GM21447 (cell line): ENCODE data around the gene CFAP251.
"Not testable (repeated sequence)": the region's sequence is repeated elsewhere in the genome, so short reads cannot be mapped to it uniquely, and the experiment has no call there.

Experiments used
- ATAC-seq: cut with Tn5 transposase; IDR thresholded peaks from one replicate; pipeline ENCODE4 v1.9.1; 2021; ENCODE audit not compliant: unreplicated experiment

The CFAP251 gene

DNA sequence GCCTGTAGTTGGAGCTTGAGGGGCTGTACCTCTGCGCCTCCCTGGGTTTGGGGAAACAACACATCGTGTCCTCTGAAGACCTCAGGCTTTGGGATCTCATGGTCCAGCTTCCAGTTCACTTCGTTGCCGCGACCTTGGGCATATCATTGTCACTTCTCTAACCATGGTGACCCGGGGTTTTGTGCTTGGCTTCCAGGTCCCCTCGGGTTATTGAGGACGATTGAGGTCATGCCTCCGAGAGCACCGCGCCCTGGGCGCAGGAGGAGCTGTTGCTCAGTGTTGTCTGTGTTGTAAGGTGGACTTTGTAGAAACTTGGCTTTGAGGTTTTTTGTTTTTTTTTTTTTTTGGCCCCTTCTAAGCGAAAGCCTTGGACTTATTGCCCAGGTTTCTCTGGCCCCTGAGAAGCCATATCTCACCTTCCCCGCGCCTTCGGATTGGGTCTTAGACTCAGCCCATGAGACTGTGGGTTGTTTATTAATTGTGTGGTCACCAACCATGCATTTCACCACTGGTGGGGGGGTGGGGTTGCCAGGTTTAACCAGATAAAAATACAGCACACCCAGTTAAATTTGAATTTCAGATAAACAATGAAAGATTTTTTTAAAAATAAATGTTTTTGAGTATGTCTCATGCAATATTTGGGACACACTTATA lies 105.9 kb downstream of the CFAP251 start:
- ATAC-seq = no peak

DNA sequence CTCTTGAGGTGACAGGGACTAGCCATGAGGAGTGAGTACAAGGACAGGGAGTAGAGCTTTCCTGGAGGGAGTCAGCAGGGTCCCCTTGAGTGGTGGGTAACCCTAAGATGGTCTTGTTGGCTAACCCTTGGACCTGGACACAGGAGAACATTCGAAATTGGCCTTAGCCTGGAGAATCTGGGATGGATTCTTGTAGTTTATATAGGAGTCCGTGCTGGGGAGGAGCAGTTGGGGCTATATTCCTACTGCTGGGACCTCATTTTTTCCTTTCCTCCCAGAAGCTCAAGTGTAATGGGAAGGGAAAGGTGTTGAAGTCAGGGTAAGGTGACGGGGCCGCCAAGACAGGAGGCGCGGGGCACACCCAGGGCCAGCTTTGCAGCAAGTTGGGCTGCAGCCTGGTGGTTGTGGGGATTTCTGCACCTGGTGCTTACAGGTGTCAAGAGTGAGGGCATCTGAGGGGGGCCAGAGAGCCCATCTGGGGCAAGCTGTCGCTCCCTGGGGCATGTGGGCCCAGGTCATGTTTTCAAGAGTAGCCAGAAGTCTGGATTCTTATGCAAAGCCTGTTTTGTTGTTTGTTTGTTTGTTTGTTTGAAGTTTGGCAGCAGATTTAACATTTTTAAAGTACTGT lies 108.4 kb downstream of the CFAP251 start:
- no peak for ATAC-seq

DNA sequence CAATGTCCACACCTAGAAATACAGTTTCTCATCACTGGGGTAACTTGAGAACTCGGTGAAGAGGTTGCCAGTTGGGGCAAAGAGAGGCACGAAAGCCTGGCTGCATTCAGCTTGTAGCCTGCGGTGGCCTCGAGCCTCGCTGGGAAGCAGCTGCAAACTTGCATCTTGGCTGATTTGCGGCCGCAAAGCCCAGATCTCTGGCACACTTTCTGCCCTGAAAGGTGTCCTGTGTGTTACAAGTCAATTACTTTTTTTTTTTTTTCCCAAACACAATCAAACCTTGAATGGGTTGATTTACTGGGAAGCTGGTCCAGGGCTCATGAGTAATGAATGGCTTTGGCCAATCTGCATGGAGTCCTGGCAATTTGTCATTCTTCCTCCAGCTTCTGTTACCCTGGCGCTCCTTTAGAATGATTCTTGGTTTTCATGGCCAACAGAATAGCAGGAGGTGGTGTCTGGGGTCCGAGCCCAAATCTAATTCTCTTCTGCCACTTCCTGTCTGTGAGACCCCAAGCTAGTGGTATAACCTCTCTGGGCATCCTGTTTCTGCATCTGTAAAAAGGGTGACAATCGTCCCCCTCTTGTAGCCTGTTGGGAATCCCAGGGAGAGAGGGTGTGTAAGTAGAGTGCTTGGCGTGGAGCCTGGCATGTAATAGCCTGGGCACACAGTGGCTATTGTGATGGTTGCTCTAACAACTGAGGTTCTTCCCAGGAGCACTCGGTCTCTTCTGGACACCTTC lies 109.9 kb downstream of the CFAP251 start:
- no peak for ATAC-seq

DNA sequence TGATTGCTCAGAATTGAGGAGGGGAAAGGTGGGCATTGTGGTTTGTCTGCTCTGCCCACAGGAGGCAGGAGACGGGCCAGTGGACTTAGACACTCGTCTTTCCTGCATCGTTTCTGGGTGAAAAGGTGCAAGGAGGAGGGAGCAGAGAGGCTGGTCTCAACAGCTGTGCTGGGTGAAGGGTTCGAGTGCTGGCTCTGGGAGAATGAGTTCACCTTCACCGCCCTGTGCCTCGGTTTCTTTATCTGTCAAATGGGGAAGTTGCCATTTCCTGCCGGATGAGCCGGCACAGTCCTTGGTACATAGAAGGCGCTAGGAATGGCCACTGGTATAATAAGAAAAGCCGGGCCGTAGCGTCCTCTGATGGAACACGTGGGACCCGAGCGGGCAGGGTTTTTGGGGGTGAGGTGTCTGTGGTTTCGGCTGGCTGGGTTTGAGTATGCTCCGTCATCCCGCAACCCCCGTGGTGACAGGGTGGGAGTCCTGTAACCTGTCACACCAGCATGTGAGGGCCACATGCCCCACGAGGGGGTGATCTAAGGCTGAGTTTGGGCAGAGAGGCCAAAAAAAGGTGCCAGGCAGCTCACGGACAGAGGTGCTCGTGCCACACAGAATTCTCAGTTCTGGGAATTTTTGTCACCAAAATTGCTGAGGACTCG lies 110.6 kb downstream of the CFAP251 start:
- no peak for ATAC-seq

DNA sequence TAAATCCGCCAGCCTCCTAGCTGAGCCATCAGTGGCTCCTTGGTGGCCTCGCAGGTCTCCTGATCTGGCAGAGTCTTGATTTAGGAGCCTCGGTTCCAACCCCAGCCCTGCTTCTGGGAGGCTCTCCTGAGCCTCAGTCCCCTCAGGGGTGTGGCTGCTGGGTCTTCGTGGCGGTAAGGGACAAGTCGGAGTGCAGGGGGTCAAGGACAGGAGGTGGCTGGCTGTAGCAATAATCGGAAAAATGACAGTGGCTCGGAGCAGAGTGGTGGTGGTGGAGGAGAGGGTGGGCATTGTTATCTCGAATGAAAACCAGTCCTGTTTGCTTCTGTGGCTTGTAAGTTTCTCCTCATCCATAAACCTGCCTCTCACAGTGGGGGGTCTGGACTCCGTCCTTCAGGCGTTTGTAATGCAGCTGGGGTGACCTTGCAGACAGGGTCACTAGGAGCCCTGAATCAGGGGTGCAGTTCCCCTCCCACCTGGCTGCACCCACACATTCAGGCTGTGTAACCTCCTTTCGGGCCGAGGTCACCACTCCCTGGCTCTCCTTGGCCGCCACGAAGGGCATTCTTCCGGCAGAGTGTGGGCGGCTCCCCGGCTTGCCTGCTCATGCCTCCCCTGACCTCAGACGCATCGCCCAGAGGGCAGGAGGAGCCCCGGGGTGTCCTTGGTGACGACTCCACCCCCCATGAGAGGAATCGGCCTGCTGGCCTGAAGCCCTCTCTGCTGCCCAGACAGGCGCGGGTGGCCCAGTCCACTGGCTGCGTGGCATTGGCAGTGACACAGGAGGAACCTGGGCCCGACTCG lies 111.4 kb downstream of the CFAP251 start:
- no peak for ATAC-seq

DNA sequence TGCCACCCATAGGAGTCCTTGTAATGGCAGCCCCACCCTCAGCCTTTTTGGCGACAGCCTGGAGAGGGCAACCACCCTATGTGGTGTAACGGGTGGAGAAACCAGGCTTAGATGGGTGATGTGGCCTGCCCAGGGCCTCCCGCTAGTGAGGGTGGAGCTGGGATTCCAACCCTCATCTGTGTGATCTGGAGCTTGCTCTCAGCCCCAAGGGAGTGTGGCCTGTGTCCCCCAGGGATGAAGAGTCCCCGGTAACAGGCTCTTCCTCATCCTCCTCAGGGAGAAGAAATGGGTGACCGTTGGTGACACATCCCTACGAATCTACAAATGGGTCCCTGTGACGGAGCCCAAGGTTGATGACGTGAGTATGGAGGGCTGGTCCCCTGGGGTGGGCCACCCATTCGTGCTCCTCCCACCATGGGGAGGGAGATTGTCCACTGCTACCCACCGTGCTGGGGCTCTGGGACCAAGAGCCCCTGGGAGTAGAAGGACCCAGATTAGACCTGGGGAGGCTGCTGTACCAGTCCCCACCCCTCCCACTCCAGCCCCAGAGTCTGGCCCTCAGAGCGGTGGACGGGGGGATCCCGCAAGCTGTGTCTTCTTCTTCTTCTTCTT lies 112.1 kb downstream of the CFAP251 start:
- no peak for ATAC-seq

DNA sequence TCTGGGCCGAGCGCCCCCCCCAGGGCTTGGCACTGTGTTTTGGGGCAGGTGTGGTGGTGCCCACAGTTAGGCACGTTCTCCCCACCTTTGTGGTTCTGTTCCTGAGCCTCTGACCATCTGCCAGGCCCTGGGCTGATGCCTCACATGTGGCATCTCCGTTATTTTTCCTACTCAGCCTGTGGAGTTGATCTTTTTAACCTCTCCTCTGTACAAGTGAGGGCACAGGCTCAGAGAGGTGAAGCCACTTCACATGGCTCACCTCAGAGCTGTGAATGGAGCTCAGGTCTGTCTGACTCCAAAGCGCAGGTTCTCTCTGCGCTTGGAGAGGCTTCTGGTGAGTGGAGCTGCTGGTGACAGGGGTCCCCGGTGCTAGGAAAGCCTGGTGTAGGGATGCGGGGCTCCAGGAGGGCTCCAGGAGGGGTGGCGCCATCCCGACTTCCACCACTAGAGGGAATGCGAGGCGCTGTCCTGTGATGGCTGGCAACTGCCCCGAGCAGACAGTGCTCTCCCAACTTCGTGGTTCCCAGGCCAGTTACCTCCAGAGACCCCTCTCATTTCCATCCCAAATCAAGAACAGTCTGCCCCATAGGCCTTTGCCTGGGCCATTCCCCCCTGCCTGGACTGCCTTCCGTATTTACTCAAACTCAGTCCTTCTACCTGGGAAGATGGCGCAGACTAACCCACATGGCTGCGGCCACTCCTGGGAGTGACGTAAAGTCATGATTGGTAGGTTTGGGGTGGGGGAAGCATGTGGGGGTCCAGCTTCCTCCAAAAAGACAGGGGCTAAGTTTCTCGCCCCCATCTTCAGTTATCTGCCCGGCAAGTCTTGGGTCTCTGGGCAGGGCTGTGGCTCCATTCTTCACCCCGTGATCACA lies 113.2 kb downstream of the CFAP251 start:
- no peak for ATAC-seq

DNA sequence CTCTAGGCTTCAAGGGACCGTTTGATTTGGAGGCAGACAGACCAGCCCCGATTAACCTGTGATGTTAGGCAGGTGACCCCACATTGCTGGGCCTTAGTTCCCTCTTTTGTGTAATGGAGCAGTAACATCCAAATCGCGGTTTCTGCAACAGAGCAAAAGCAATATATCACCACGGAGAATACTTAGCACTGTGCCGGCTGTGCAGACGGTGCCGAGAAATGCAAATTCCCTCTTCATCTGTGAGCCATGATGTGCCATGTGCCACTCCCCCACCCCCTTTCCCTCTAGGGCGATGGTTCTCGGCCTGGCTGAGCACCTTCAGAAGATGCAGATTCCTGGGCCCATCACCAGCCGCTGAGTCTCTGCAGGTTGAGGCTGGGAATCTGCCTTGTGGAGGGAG lies 114.2 kb downstream of the CFAP251 start:
- no peak for ATAC-seq

DNA sequence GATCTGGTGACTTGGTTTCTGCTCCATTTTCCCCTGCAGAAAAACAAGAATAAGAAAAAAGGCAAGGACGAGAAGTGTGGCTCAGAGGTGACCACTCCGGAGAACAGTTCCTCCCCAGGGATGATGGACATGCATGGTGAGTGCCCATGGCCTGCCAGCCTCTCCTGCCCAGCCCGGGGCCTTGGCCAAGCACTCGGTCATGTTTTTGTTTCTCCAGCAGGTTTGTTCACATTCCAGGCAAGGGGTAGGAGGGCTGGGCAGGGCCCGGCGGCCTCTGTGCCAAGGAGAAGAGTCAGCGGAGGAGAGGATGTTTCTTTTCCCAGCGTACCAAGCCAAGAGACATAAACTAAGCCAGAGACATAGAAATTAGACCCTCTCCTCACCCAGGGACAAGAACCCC lies 116.9 kb downstream of the CFAP251 start:
- no peak for ATAC-seq

DNA sequence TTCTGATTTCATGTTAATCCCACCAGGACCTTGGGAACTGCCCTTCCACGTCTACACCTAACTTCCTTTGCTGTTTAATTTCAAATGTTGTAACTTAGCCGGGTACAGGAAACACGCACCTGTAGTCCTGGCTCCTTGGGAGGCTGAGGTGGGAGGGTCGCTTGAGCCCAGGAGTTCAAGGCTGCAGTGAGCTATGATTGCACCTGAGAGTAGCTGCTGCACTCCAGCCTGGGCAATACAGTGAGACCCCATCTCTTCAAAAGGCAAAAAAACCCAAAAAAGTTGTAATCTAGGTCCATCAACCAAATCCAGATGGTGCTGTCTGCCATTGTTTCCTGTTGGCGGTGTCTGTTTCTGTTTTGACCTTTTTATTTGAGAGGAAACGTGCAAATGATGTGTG lies 117.8 kb downstream of the CFAP251 start:
- ATAC-seq = no peak

DNA sequence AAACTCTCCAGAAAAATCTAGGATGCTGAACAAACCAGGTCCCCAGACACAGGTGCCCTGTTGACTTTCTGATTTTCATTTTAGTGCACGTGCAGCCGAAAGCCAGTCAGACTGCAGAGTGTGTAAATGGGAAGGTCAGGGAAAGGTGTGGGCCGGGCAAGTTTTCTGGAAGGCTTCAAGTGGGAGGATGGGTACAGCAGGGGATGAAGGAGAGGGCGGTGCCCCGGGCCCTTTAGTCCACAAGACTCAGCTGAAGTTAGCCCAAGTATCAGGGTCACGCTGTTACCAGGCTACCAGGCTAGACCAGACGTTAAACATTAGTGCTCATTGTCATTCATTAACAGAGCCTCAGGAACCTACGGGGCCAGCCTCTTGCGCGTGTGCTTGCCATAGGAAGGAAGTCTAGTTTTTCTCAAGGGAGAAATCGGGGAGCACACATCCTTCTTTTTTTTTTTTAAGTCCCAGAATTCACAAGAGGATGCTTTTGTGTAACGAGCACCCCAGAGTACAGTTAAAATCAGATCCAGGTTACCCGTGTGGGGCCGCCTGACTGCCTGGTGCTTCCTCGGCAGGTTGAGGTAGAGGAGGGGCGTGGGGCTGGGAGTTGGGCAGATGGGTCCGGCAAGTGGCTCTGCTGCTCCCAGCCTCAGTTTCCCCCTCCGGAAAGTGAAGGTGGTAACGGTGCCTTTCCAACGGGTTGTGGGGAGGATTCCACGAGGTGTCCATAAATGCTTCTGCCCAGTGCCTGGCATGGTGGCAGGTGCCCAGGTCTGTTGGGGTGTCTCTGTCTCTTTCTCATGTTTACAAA lies 122.4 kb downstream of the CFAP251 start:
- no peak for ATAC-seq

DNA sequence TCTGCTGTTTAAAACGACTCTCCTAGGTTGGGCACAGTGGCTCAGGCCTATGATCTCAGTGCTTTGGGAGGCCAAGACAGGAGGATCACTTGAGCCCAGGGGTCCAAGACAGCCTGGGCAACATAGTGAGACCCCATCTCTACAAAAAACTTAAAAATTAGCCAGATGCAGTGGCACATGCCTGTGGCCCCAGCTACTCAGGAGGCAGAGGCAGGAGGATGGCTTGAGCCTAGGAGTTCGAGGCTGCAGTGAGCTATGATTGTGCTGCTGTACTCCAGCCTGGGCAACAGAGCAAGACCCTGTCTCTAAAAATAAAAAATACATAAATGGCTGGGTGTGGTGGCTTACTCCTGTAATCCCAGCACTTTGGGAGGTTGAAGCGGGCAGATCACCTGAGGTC lies 123.1 kb downstream of the CFAP251 start:
- ATAC-seq = not testable (repeated sequence)

DNA sequence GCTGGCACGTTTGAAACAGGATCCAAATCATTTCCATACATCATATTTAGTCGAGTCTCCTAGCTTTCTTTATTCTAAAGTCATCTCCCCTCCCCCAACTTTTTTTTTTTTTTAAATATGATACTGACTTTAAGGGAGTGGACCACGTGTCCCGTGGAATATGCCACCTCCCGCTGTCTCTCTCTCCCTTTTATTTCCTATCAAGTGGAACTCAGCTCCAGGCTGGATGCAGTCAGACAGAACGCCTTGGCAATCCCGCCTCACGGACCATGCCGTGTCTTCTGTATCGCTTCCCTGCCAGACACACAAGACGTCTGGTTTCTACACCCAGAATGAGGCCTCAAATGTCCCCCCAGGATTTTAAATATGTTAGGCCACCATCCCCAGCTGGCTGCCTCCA lies 124.5 kb downstream of the CFAP251 start:
- ATAC-seq = no peak

DNA sequence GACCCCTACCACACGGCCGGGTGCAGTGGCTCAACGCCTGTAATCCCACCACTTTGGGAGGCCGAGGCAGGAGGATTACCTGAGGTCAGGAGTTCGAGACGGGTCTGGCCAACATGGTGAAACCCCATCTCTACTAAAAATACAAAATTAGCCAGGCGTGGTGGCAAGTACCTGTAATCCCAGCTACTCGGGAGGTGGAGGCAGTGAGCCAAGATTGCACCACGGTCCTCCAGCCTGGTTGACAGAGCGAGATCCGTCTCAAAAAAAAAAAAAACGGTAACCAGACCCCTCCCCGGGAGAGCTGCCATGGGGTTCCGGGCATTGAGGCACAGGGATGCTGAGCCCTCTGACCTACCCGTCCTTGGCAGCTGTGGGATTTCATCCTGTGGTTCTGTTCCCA lies 125.1 kb downstream of the CFAP251 start:
- ATAC-seq = no peak

DNA sequence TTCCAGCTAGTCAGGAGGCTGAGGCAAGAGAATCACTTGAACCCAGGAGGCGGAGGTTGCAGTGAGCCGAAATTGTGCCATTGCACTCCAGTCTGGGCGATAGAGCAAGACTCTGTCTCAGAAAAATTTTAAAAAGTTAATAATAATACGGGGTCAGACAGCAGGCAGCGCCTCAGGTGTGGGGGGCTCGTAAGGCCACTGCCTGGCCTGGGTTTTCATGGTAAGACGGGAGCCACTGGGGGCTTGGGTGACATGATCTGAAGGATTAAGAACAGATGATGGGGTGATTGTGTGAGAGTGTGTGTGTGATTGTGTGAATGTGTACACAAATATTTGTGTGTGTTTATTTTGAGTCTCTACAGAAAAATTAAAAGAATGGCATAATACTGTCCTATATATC lies 126.9 kb downstream of the CFAP251 start:
- ATAC-seq = no peak

DNA sequence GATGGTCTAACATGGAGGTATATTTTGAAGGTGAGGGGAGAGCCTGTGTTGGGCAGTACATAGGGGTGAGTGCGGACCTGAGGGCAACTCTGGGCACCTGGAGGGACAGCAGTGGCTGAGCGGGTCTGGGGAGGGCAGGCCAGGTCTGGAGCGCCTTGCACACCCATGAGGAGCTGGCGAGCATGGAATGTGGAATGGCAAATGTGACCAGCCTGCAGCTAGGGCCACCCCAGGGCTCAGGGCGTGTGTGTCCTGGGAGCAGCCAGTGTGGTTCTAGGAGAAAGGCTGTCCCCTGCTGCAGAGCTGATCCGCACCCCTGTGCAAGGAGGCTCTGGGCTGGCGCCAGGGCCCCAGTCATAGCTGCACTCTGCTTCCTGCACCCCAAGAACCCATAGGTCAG lies 127.8 kb downstream of the CFAP251 start:
- no peak for ATAC-seq

DNA sequence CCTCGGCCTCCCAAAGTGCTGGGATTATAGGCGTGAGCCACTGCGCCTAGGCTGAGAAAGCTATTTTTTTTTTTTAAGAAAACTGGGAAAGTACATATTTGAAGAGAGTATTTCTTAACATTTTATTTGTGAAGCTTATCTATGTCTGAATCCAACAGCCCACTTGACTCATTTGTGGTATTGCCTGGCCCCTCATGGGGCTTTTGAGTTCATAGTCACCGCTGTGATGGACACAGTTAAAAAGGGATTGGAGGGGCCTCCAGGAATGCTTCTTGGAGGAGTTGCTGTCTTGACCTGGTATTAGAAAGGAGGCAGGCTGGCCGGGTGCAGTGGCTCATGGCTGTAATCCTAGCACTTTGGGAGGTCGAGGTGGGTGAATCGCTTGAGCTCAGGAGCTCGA lies 129.8 kb downstream of the CFAP251 start:
- no peak for ATAC-seq

DNA sequence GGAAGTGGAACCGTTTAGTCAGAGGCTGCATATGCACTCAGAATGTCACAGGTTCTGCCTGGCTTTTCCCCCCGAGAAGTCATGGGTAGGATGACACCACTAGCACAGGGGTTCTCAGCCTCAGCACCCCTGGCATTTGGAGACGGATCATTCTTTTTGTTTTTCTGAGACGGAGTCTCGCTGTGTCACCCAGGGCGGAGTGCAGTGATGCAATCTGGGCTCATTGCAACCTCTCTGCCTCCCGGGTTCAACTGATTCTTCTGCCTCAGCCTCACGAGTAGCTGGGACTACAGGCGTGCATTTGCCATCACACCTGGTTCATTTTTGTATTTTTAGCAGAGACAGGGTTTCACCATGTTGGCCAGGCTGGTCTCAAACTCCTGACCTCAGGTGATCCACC lies 131.4 kb downstream of the CFAP251 start:
- ATAC-seq = no peak

DNA sequence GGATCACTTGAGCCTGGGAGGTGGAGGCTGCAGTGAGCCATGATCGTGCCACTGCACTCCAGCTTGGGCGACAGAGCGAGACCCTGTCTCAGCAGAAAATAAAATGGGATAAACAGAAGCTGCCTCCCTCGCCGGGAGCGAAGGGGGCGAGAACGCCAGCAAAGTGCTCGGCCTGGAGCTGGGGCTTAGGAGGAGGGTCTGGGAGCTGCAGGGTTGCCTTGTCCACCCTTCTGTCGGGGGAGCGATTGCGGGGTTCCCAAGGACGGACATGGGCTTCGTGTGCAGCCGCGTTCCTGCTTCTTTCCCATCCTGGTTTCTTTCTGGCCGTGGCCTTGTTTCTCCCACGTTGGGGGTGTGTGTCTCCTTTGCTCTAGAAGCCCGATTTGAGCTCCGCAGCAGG lies 132.3 kb downstream of the CFAP251 start:
- ATAC-seq = no peak
